Activated T-cell treated with anti-CD3 and anti-CD28 coated beads for 24 hours (primary cell): ENCODE measurements around the gene PDZK1IP1.
"Not testable (repeated sequence)": the region's sequence is repeated elsewhere in the genome, so short reads cannot be mapped to it uniquely, and the experiment has no call there.

Source experiments
- DNase-seq: peaks from one replicate; pipeline ENCODE4 v3.0.0-alpha.2; 2020; ENCODE audit warnings: low read depth

The PDZK1IP1 gene

GRCh38 chr1:47181095-47181954 lies 8.5 kb downstream of the PDZK1IP1 start:
- no peak for DNase-seq

DNA sequence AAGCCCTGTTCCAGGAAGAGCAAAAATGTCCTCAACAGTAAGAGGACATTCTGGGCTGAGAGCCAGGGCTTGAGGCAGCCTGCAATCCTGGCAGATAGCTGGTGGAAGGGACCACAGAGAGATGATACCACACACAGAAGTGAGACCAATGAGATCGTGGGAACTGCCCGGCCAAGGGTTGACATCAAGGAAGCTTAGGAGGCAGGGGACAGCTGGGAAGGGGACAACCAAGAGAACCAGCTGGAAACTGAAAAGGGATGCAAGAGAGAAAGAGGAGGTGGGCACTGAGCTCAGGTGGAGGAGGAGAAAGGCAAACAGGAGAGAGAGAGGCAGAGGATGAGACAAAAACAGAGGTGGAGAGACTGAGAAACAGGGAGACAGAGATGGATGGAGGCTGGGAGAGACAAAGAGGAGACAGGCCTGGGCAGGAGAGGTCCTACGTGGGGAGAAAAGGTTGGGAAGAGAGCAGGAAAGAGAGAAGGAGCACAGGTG lies 9.2 kb downstream of the PDZK1IP1 start:
- DNase-seq: no peak

- no peak for DNase-seq
These were observed 9.8 kb downstream of the PDZK1IP1 start for GRCh38 chr1:47179988-47180563.

DNA sequence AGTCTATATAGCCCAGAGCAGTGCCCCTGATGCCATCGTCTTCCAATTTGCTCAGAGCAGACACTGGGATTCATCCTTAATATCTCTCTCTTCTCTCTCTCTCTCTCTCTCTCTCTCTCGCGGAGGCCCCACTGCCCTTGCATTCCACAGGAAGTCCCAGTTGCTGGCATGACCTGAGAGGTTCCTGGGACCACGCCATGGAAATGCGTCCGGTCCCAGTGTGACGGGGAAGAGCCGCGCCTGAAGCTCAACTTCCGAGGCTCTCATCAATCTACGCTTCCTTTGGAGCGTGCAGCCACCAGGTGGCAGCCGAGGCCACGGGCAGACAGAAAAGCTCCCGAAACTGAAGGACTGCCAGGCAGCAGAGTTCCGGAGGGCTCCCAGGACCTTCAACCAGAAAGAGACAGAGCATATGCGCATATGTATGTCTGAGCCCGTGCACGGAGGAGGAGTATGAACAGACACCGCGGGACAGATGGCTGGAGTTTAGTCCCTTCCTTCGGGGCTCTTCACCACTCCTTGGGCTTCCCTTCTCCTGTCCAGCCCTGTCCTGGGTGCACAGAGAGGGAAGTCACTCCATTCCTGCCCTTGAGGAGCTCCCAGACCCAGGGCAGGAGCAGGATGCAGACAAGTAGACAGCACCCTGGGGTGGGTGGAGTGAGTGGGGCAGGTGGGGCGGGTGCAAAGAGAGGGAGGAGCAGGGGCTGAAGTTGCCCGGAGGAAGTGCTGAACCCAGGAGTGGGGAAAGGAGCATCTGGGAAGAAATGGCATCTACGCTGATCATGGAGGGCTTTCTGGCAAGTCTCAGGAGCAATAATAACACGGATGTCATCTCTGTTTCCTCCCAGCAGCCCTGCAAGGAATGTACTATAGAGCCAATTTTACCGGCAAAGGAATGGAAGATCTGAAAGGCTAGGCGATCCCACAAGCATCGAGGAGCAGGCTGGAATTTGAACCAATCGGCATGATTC lies 10.5 kb downstream of the PDZK1IP1 start:
- DNase-seq: peak; percentile 73

GRCh38 chr1:47178654-47179016 lies 11.2 kb downstream of the PDZK1IP1 start:
- no peak for DNase-seq

GRCh38 chr1:47178020-47178419 lies 11.8 kb downstream of the PDZK1IP1 start:
- no peak for DNase-seq

DNA sequence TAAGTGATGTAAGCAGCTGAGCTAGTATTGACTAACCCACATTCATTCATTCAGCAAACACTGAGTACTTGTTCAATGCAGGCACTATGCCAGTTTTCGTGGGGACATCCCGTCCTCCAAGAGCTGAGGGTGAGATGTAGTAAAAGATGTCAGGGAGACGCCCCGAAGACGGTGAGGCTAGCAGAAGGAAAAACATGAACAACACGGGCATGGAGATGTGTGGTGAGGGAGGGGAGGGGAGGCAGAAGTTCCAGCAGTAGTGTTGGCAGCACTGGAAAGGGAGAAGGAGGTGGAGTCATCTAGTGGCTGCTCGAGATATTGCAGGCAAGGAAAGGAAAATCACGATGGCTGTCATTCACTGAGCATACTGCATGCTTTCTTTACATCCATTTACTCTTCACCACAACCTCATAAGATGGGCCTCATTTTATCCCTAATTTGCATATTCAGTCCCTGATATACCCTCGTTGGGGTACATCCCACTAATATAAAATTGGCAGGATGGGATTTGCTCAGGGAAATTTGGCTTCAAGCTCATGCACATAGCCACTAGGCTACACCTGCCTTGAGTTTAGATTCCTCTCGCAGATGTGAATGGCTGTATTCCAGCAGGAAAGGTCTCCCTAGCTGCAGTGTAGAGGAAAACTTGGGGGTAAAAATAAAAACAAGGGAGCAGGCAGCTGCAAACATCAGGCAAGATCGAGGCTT lies 14.5 kb downstream of the PDZK1IP1 start:
- peak; percentile 32 for DNase-seq

DNA sequence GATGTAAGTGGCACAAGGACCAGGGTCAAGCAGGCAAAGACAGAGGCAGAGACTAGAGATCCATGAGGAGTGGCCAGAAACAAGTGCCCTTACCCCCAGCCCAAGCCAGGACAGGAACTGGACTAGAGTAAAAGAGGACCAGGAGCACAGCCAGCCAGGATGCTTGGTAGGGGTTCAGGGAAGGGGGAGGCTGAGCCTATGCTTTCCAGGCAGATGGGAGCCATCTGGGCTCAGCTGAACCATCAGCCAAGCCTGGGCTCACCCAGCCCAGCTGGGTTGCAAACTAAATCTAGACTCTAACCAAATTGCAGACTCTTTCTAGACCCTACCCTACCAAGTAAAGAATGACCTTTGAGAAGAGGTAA lies 15.2 kb downstream of the PDZK1IP1 start:
- no peak for DNase-seq

DNA sequence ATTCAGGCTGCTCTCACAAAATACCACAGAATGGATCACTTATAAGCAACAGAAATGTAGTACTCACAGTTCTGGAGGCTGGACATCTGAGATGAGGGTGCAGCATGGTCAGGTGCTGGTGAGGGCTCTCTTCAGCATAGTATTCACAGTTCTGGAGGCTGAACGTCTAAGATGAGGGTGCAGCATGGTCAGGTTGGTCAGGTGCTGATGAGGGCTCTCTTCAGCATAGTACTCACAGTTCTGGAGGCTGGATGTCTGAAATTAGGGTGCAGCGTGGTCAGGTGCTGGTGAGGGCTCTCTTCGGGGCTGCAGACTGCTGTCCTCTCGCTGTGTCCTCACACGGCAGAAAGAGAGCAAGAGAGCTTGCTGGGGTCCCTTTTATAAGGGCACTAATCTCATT lies 17.1 kb downstream of the PDZK1IP1 start:
- no peak for DNase-seq

- no peak for DNase-seq
These were observed 25.3 kb downstream of the PDZK1IP1 start for GRCh38 chr1:47164552-47164951.

- DNase-seq: no peak
These were observed 28.4 kb downstream of the PDZK1IP1 start for GRCh38 chr1:47161298-47162040.

GRCh38 chr1:47160716-47161115 lies 29.1 kb downstream of the PDZK1IP1 start:
- DNase-seq: no peak

- DNase-seq: not testable (repeated sequence)
These were observed 31.9 kb downstream of the PDZK1IP1 start for GRCh38 chr1:47157957-47158356.

GRCh38 chr1:47156457-47156856 lies 33.4 kb downstream of the PDZK1IP1 start:
- DNase-seq: not testable (repeated sequence)

DNA sequence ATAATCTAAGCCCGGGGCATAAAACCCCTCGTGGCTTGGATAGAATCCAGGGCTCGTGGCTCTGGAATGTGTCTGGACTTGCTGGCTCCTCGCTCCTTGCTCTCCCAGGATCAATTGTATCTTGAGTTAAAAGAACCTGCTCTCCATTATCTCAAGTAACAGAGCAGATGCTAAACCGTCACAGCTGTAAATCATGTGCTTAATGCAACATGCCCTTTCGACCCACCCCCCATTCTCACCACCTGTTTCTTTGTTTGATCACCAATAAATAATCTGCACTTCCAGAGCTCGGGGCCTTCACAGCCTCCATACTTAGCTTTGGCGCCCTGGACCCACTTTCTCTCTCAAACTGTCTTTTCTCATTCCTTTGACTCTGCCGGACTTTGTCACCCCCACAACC lies 40.7 kb downstream of the PDZK1IP1 start:
- not testable (repeated sequence) for DNase-seq

GRCh38 chr1:47147047-47147785 lies 42.6 kb downstream of the PDZK1IP1 start:
- DNase-seq: no peak

GRCh38 chr1:47146495-47146894 lies 43.3 kb downstream of the PDZK1IP1 start:
- not testable (repeated sequence) for DNase-seq

GRCh38 chr1:47143654-47144053 lies 46.2 kb downstream of the PDZK1IP1 start:
- not testable (repeated sequence) for DNase-seq

GRCh38 chr1:47140358-47140757 lies 49.5 kb downstream of the PDZK1IP1 start:
- not testable (repeated sequence) for DNase-seq

DNA sequence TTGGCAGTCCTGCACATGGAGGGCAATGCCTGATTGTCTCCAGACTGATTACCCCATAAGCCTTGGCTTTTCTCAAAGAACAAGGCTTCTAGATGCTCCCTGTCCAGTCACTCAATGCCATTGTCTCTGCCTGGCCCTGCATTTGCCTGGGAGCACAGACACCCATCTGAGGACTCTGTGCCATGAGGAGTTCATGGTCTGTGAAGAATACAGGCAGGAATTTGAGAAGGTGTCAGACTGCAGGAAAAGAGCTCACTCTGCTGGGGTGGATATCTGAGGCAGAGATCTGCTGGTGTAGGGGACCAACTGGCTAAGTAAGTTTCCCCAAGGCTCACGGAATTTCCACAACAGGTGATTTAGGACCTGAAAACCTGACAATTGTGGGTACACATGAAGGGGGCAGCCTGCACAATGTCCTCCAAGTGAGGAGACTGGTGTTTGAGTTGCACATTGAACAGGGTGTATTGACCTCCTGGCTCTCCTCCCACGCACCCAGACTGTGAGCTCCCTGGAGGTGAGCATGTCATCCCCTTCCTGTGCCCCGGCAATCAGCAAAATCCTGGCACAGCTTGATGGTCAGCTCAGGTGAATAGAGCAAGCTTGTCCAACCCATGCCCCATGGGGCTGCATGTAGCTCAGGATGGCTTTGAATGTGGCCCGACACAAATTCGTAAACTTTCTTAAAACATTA lies 51.8 kb downstream of the PDZK1IP1 start:
- no peak for DNase-seq
